GM21717 (cell line): ENCODE data around the gene PGP.

Experiments used
- ATAC-seq: cut with Tn5 transposase; IDR thresholded peaks from one replicate; pipeline ENCODE4 v1.9.1; 2021; ENCODE audit warnings: mild to moderate bottlenecking, moderate library complexity; ENCODE audit not compliant: unreplicated experiment

PGP gene

DNA sequence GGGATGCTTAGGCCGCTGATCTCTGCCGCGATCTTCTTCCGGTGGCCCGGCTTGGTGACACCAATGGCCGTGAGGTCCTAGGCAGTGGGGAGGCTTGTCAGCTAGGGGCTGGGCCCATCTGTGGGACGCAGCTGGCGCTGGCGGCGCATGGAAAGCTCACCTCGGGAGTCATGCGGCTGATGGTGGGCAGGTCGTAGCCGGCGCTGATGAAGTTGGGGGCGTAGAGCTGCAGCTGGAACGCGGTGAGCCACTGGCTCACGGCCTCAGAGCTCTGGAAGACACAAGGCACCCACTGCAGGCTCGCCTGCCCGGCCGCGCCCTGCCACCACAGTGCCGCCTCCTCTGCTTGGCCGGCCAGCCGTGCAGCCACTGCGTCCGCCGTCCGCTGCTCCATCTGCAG, 31.0 kb downstream of the PGP start:
- ATAC-seq = no peak

DNA sequence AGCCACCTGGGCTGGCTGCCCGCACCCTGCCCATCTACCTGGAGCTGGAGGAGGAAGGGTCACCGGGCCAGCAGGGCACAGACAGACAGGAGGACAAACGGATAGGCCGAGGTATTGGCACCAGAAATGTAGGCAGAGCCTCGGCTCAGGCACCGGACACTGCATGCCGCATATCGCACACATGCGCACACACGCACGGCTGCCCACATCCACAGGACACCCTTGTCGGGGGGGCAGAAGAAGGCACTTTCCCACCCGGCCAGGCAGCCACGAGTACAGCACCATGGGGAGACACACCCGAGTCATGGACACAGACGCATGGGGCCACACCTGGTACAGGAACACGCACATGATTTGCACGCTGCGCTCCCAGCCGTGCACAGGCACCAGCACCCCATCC, 32.7 kb downstream of the PGP start:
- no peak for ATAC-seq

DNA sequence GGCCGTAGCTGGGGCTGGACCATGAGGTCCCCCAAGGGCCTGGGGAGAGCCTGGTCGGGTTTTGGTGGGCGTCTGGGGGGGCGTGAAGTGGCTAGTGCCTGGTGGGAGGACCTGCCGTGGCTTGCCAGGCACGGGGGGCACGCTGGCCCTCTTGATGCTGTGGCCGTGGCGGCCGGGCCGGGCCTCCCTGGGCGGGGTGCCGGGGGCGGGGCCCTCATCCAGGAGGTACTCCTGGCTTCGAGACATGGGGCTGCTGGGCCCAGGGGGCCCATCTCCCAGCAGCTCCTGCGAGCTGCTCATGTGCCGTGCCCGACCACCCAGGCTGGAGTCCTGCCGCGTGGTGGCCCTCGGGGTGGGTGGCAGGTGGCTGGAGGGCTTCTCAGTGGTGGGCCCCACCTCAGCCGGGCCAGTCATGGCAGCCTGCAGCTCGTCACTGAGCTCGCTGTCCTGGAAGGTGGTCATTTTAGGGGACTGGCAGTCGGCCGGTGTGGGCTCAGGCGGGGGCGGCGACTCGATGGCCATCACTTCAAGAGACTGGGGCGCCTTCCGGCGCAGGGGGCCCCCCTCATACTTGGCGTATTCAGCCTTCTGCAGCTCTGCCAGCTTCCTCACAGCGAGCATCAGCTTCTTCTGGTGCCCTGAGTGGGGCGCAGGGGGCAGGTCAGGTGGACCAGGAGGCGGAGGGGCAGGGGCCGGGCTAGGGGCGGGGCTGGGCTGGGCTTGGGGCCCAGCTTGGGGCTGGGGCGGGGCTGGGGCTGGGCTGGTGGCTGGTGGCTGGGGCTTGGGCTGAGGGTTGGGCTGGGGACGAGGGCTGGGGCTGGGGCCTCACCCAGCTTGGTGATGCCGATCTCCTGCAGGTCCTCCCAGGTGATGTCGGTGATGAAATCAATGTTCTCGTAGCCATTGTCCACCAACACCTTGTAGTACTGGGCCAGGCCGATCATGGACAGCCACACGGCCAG, 33.4 kb downstream of the PGP start:
- no peak for ATAC-seq

DNA sequence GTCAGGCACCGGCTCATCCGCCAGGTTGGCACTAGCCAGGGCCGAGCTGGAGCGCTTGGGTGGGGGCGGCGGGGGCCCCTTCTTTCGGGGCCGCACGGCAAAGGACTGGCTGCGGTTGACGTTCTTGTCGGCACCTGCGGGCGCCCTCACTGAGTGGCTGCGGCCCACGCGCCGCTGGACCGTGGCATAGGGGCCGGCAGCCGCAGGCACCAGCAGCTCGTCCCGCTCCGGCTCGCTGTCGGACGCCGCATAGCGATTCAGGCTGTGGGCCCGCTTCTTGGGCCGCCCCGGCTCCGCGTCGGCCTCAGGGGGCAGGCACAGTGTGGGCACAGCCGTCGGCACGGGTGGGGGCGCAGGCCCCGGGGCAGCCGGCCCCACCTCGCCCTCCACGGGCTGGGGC, 34.2 kb downstream of the PGP start:
- ATAC-seq = no peak

DNA sequence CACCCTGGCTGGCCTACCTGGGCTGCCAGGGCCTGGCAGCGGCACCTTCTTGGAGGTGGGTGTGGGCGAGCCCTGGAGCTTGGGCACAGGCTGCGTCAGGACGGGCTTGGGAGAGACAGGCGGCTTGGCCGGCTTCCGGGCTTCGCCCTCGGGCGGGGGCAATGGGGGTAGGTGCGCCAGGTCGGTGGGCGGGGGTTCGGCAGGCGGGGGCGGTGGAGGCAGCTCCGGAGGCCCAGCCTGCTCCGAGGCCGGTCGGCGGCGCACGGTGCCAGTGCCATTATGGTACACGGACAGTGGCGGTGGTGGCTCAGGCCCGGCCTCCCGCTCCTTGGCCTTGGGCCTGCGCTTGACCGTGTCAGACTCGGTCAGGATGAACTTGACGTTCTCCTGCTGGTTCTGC, 35.1 kb downstream of the PGP start:
- ATAC-seq = no peak

DNA sequence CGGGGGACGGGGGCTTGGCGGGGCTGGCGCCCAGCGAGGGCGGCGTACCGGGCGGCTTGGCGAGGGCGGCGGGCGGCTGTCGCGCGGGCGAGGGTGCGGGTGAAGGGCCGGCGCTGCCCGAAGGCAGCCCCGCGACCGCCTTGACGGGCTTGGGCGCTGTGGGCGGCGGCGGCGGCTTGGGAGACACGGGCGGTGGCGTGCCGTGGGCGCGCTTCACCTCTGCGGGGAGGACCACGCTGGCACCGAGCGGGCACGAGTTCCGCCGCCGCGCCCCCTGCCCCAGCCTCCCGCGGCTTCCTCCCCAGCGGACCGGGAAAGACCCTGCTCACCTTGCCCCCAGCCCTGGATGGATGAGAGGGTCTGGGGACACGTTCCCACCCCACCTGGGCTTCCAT, 35.5 kb downstream of the PGP start:
- no peak for ATAC-seq

DNA sequence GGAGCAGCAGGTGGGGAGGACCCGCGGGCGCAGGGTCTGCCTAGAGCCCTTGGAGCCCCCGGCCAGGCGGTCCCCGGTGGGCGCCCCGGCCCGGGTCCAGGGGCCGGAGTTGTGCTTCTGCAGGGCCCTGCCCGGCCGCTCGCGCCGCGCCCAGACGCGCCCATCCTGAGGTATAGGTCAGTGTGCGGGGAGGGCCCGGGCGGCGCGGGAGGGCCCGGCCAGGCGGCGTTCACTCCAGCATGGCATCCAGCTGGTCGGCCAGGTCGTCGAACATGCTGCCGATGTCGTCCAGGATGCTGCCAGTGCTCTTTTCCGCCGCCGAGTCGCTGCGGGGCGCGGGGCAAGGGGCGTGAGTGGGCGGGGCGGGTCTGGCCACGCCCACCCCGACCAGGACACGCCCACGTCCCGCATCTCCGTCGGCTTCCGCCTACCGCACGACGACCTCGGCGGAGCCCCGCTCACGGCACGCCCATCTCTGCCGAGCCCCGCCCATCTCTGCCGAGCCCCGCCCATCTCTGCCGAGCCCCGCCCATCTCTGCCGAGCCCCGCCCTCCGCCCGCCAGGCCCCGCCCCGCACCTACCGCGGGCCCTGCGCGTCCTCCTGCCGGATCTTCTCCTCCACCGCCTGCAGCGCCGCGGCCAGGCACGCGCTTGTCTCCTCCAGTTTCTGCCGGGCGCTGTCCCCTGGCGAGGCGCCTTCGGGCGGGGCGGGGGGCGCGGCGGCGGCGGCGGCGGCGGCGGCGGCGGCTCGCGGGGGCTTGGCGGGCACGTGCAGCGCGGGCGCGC, 36.1 kb downstream of the PGP start:
- no peak for ATAC-seq

DNA sequence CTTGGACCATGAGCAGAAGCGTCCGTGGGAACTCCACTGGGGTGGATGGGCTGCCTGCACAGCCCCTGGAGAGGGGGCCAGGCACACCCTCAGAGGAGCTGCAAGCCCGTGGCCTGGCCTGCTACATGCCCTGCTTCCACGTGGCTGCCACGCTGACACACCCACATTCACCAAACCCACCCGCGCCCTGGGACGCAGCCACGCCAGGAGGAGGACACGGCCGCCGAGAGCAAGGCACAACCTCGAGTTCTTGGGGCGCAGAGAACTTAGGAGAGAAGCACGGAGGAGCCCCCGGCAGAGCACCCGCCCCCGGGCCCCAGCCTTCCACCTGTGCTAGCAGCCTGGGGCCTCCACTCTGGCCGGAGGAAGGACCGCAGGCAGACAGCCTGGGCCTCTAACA, 37.1 kb downstream of the PGP start:
- ATAC-seq = no peak

DNA sequence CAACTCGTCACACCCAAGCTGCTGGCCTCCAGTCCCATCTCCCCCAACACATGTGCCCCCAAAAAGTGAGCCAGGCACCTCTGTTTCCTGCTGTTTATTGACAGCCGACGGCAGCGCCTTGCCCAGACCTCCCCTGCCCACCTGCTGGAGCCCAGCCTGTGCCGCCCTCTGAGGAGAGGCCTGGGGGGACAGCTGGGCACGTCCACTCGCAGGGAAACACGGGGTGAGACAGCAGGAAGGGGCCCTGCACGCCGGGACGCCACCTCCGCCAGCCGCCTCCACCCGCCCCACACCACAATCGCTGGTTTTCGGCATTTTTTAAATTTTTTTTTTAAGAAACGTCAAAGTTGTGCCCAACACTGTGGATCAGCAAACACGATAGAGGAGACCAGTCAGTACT, 37.5 kb downstream of the PGP start:
- ATAC-seq = no peak

DNA sequence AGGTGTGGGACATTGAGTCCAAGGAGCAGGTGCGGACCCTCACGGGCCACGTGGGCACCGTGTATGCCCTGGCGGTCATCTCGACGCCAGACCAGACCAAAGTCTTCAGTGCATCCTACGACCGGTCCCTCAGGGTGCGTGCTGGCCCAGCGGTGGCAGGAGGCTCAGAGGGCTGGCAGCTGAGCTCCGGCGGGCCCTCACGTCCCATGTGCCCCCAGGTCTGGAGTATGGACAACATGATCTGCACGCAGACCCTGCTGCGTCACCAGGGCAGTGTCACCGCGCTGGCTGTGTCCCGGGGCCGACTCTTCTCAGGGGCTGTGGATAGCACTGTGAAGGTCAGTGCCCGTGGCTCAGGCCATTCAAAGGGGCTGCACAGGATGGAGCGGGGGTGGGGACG, 38.6 kb downstream of the PGP start:
- no peak for ATAC-seq

DNA sequence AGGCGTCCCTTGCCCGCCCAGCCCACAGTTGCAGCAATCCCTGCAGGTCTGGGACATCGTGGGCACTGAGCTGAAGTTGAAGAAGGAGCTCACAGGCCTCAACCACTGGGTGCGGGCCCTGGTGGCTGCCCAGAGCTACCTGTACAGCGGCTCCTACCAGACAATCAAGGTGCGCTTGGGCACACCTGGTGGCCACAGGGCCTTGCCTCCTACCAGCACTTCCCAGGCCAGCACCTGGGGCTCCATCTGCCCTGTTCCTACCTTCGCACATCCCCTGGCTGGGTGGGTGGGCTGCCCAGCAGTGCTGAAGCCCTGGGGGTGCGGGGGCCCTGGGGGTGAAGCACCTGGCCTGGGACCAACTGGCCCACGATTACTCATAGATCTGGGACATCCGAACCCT, 39.2 kb downstream of the PGP start:
- no peak for ATAC-seq

DNA sequence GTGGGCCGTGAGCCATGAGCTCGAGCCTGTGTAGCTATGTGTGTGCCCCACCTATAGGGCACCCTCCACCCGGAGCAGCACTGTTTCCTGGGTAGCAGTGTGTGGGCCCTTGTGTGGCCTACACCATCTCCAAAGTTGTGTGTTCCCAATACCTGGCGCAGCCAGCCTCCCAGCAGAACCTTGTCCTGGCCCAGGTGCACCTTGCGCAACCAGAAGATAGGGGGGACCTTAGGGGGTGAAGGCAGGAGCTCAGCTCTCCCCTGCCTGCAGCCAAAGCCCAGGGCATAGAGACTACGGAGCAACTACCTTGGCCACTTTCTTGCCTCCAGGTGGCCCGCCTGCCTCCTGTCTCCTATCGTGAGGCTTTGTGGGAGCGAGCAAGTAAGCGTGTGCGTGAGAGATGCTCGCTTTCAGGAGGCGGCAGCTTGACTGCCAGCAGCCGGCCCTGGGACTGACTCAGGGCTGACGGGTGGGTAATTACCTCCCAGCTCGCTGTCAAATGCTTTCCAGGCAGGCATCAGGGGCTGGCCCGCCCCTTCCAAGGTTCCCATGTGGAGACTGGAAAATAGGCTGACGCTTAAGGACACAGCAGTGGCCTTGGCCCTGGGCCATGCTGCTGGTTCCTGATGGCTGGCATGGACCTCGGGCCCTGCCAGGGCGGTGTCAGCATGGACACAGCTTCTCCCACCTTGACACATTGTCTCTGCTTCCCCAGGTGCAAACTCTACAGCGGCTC, 40.1 kb downstream of the PGP start:
- no peak for ATAC-seq

DNA sequence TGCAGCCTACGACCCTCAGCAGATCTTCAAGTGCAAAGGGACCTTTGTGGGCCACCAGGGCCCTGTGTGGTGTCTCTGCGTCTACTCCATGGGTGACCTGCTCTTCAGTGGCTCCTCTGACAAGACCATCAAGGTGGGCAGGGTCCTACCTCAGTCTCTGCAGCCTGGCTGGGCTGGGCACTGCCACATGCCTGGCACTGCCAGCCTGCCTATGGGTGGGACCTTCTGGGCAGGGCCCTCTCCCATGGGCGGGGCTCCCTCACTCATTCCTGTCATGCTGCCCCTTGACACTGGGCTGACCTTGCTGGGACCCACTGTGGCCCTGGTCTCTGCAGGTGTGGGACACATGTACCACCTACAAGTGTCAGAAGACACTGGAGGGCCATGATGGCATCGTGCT, 40.7 kb downstream of the PGP start:
- no peak for ATAC-seq

DNA sequence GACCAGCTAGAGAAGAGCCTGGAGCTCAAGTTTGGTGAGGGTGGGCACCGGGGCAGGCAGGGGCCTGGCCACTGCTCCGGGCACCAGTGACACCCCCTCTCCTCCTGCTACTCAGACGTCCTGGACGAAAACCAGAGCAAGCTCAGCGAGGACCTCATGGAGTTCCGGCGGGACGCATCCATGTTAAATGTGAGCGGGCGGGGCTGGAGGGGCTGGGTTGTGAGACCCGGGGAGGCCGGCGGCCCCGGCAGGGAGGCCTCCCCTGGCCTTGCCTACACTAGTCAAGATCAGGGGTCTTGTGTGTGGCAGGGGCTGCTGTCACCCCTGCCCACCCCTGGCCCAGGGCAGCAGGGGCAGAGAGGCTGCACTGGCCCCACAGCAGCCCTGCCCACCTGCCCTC, 41.3 kb downstream of the PGP start:
- no peak for ATAC-seq

DNA sequence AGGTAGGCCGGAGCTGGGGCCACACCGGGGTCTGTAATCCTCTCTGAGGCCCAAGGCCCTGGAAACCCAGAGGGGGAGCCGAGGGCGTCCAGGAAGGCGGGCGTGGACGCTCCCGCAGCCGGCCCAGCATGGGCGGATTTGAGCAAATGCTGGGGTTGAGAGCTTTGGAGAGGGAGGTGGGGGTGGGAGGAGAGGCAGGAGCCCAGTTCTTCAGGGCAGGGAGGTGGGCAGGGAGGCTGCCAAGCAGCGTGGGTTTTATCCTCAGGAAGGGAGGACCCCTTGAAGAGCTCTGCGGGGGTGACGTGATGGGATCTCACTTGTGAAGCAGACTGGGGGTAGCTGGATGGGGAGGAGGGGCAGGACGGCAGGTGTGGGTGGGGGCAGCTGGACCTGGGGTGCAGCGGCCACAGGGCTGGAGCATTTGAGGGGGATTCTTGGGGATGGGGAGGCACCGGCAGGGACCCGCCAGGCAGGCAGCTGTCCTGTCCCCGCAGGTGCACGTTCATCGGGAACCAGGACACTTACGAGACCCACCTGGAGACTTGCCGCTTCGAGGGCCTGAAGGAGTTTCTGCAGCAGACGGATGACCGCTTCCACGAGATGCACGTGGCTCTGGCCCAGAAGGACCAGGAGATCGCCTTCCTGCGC, 41.8 kb downstream of the PGP start:
- ATAC-seq = no peak

DNA sequence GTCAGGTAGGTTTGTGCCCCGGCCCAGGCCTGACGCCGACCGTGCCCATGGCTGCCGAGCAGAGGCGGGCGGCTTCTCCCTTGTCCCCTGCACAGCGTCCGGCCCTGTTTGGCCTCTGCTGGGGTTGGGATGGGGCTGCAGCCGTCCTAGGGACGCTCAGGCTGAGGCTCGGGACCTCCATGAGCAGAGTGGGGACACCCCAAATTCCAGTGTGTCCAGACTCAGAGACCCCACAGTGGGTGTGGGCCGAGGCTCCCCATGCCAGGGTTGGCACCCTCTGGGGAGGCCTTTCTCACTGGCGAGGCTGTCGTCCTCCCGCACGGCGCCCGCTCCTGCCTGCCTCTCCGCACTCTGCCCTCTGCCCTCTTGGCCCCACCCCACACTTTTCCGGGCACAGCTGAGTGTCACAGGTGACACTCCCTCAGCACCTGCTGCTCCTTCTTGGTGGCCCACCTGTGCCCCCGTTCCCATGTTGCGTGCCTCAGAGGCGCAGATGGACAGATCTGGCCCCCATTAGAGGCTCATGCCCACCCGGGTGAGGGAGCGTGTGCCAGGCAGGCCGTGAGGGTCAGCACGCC, 43.0 kb downstream of the PGP start:
- ATAC-seq = no peak

DNA sequence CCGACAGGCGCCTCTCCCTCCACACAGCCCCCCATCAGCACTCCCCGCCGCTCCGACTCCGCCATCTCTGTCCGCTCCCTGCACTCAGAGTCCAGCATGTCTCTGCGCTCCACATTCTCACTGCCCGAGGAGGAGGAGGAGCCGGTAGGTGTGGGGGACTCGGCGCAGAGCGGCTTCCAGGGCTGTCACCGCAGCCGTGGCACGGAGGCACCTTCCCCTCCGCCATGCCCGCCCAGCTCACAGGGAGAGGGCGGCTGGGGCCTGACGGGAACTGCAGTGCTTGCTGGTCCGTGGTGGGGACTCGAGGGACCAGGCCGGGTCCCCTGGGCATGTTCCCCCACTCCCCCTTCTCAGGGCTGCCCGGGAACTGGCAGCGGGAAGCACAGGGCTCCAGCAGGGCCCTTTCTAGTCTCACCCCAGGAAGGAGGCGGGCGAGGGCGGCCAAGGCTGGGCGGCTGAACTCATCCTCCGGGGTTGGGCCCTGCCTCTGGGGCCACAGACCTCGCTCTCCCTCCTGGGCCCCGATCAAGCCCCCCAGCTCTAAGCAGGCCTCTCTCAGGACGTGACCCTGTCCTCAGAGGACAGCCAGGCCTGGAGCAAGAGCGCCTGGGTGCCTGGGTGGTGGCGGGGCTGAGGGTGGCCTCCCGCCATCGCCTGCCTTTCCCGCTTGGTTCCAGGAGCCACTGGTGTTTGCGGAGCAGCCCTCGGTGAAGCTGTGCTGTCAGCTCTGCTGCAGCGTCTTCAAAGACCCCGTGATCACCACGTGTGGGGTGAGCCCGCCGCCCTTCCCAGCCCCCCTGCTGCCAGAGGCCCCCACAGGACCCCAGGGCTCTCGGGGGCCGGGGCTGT, 43.8 kb downstream of the PGP start:
- no peak for ATAC-seq

DNA sequence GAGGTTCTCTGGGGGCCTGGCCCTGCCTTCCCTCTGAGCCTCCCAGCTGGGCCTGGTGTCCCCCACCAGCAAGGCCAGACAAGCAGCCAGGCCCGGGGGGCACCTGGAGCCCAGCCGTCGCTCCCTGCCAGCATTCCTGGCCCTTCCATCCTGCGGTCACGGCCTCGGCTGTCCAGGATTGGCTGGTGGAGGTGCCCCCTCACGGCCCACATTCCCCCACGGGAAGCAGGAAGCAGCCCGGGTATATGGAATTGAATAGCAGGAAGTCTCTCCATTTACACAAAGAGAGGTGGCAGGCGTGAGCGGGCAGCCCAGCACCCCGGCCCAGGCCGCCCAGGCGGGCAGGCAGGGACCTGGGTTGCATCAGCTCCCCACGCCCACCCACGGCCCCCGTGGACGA, 44.6 kb downstream of the PGP start:
- no peak for ATAC-seq

DNA sequence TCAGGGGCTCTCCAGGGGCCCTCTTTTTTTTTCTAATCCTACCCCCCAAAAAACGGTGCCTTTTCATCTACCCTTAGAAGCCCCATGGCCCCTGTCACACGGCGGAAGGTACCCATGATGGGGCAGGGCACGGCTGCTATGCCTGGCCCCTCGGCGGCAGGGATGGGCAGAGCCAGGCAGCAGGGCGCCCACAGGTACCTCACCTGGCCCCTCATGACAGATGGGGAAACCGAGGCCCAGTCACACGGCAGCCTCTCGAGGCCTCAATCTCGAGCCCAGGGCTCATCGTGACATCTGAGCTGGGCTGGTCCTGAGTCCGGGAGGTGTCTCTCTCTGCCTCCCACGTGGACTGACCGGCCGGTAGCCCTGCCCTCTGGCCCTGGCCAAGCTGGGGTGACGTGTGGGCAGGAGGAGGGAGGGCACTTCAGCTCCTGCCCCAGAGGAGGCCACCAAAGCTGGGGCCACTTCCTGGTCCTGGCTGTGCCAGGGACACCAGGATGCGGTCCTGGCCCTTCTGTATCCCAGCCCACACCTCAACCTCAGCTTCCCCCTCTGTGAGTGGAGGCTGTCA, 47.5 kb downstream of the PGP start:
- ATAC-seq = no peak
